Mesenchymal stem cell (in vitro differentiated cells and primary cell): ENCODE data around the gene MAP2K6.

Experiments used
- DNase-seq: peaks from one replicate; pipeline ENCODE4 v3.0.0-alpha.2; 2013
- H2AFZ ChIP-seq: one replicate; pipeline ENCODE4 v1.6.1; 2013; ENCODE audit warnings: low read depth, mild to moderate bottlenecking, control low read depth, inconsistent platforms, low read length, moderate library complexity
- H2AK5ac ChIP-seq: 2 replicates; pipeline ENCODE4 v1.6.1; 2013; ENCODE audit warnings: low read length, moderate library complexity, mild to moderate bottlenecking, inconsistent platforms; ENCODE audit not compliant: severe bottlenecking
- H2BK120ac ChIP-seq: one replicate; pipeline ENCODE4 v1.6.1; 2013; ENCODE audit warnings: low read depth, mild to moderate bottlenecking, inconsistent platforms, low read length, moderate library complexity
- H2BK12ac ChIP-seq, 2 experiments: one replicate each; pipeline ENCODE4 v1.6.1; 2013; ENCODE audit warnings: inconsistent platforms in 2 of 2, low read length in 2 of 2, mild to moderate bottlenecking in 2 of 2, moderate library complexity in 2 of 2, control low read depth in 1 of 2
- H2BK15ac ChIP-seq: one replicate; pipeline ENCODE4 v1.6.1; 2013; ENCODE audit warnings: mild to moderate bottlenecking, low read depth, inconsistent platforms; ENCODE audit not compliant: poor library complexity, severe bottlenecking
- H2BK5ac ChIP-seq: 2 replicates; pipeline ENCODE4 v1.6.1; 2013; ENCODE audit warnings: low read depth, mild to moderate bottlenecking, low read length, control low read depth, inconsistent platforms; ENCODE audit not compliant: poor library complexity, severe bottlenecking
- H3K14ac ChIP-seq, 2 experiments: one replicate each; pipeline ENCODE4 v1.6.1; 2013; ENCODE audit warnings: inconsistent platforms in 2 of 2, low read length in 2 of 2, control low read depth in 1 of 2, mild to moderate bottlenecking in 1 of 2, moderate library complexity in 1 of 2
- H3K18ac ChIP-seq, 2 experiments: one replicate each; pipeline ENCODE4 v1.6.1; 2013; ENCODE audit warnings: inconsistent platforms in 2 of 2, low read length in 2 of 2, control low read depth in 1 of 2, low read depth in 1 of 2, mild to moderate bottlenecking in 1 of 2
- H3K23ac ChIP-seq, 2 experiments: one replicate each; pipeline ENCODE4 v1.6.1; 2013; ENCODE audit warnings: inconsistent platforms in 2 of 2, low read length in 2 of 2, mild to moderate bottlenecking in 2 of 2, moderate library complexity in 2 of 2, control low read depth in 1 of 2
- H3K27ac ChIP-seq: 2 replicates; pipeline ENCODE4 v1.5.1; 2013; ENCODE audit warnings: mild to moderate bottlenecking, moderate library complexity, low read length, control low read depth, inconsistent platforms; ENCODE audit not compliant: poor library complexity, severe bottlenecking
- H3K27me3 ChIP-seq, 2 experiments: 2 replicates each; pipeline versions ENCODE4 v1.6.1 to v1.7.0; 2013; ENCODE audit warnings: low read length in 2 of 2, mild to moderate bottlenecking in 2 of 2, moderate library complexity in 2 of 2, control low read depth in 1 of 2, inconsistent platforms in 1 of 2; ENCODE audit not compliant: control insufficient read depth in 1 of 2, insufficient read depth in 1 of 2
- H3K36me3 ChIP-seq, 2 experiments: 2 replicates each; pipeline versions ENCODE4 v1.6.1 to v1.7.0; 2013; ENCODE audit warnings: low read length in 2 of 2, control low read depth in 1 of 2, inconsistent platforms in 1 of 2, low read depth in 1 of 2, mild to moderate bottlenecking in 1 of 2; ENCODE audit not compliant: insufficient read depth in 2 of 2, control insufficient read depth in 1 of 2
- H3K4ac ChIP-seq, 2 experiments: one replicate each; pipeline ENCODE4 v1.6.1; 2013; ENCODE audit warnings: inconsistent platforms in 2 of 2, low read length in 2 of 2, mild to moderate bottlenecking in 2 of 2, moderate library complexity in 2 of 2, control low read depth in 1 of 2, low read depth in 1 of 2
- H3K4me1 ChIP-seq: 2 replicates; pipeline ENCODE4 v1.6.1; 2013; ENCODE audit warnings: low read depth, low read length, control low read depth; ENCODE audit not compliant: control insufficient read depth, insufficient read depth
- H3K4me2 ChIP-seq: 2 replicates; pipeline ENCODE4 v1.6.1; 2013; ENCODE audit warnings: low read length, mild to moderate bottlenecking, inconsistent platforms; ENCODE audit not compliant: poor library complexity, severe bottlenecking
- H3K4me3 ChIP-seq, 2 experiments: 2 replicates each; pipeline versions ENCODE4 v1.5.1 to v1.7.0; 2013; ENCODE audit warnings: low read length in 2 of 2, mild to moderate bottlenecking in 2 of 2, control low read depth in 1 of 2, low read depth in 1 of 2; ENCODE audit not compliant: insufficient read depth in 1 of 2
- H3K79me1 ChIP-seq: replicated peaks from 2 replicates; pipeline ENCODE4 v1.6.1; 2013; ENCODE audit warnings: mild to moderate bottlenecking, control low read depth, low read length, inconsistent platforms; ENCODE audit not compliant: poor library complexity, severe bottlenecking
- H3K9ac ChIP-seq: 2 replicates; pipeline ENCODE4 v1.7.0; 2013; ENCODE audit warnings: mild to moderate bottlenecking, low read length, moderate library complexity
- H3K9me3 ChIP-seq: 2 replicates; pipeline ENCODE4 v1.7.0; 2013; ENCODE audit warnings: mild to moderate bottlenecking, low read length; ENCODE audit not compliant: control insufficient read depth
- H4K8ac ChIP-seq: one replicate; pipeline ENCODE4 v1.6.1; 2013; ENCODE audit warnings: inconsistent platforms, mild to moderate bottlenecking, low read length, moderate library complexity
- H4K91ac ChIP-seq: one replicate; pipeline ENCODE4 v1.6.1; 2013; ENCODE audit warnings: mild to moderate bottlenecking, low read length, inconsistent platforms
- WGBS: methylation state at CpG from one replicate; pipeline ENCODE4 v1.1.7; 2013; ENCODE audit warnings: mixed read lengths; 5-methylcytosine and 5-hydroxymethylcytosine counted together

Gene MAP2K6

GRCh38 chr17:69557339-69557738 lies 142.8 kb downstream of the MAP2K6 start:
- Histone ChIP-seq H3K4ac (no peak overlapping the region), H3K27ac (no peak overlapping the region), H2BK12ac (no peak overlapping the region), H3K27me3 (no peaks in the 10 kb centered on the region), H4K91ac (no peak overlapping the region), H3K4me2 (no peak overlapping the region), H3K79me1 (no peaks in the 10 kb centered on the region), H3K23ac (no peak overlapping the region), H2BK120ac (no peak overlapping the region), H3K9me3 (no peaks in the 10 kb centered on the region), H2BK15ac (no peak overlapping the region), H2AK5ac (no peak overlapping the region), H3K14ac (no peak overlapping the region), H2AFZ (no peak overlapping the region), H3K18ac (no peak overlapping the region), H3K36me3 (no peaks in the 10 kb centered on the region), H3K9ac (no peak overlapping the region), H3K4me3 (no peak overlapping the region), H3K4me1 (no peaks in the 10 kb centered on the region), H4K8ac (no peak overlapping the region), H2BK5ac (no peak overlapping the region)
- DNase-seq = no peak
- WGBS = 20% methylated on average over 1 of the region's 3 CpGs

GRCh38 chr17:69558796-69559195 lies 144.3 kb downstream of the MAP2K6 start:
- H3K18ac ChIP-seq = no peak overlapping the region
- H3K23ac ChIP-seq = no peak overlapping the region
- no peak overlapping the region for H4K91ac ChIP-seq
- H3K4me2 ChIP-seq = no peak overlapping the region
- no peak for DNase-seq
- no peak overlapping the region for H3K4me3 ChIP-seq
- no peaks in the 10 kb centered on the region for H3K4me1 ChIP-seq
- no peak overlapping the region for H2BK12ac ChIP-seq
- H2BK15ac ChIP-seq = no peak overlapping the region
- H4K8ac ChIP-seq = no peak overlapping the region
- H3K4ac ChIP-seq = no peak overlapping the region
- H3K36me3 ChIP-seq = no peaks in the 10 kb centered on the region
- WGBS = 87% methylated on average over 6 of the region's 6 CpGs
- H2BK5ac ChIP-seq = no peak overlapping the region
- no peak overlapping the region for H2AFZ ChIP-seq
- no peaks in the 10 kb centered on the region for H3K79me1 ChIP-seq
- no peak overlapping the region for H2AK5ac ChIP-seq
- H3K27ac ChIP-seq = no peak overlapping the region
- no peaks in the 10 kb centered on the region for H3K9me3 ChIP-seq
- H2BK120ac ChIP-seq = no peak overlapping the region
- no peak overlapping the region for H3K14ac ChIP-seq
- no peaks in the 10 kb centered on the region for H3K27me3 ChIP-seq
- no peak overlapping the region for H3K9ac ChIP-seq

- DNase-seq = peak; percentile 77
- H2BK120ac ChIP-seq = no peak overlapping the region
- no peak overlapping the region for H3K4ac ChIP-seq
- H3K9me3 ChIP-seq = no peaks in the 10 kb centered on the region
- no peak overlapping the region for H4K91ac ChIP-seq
- no peaks in the 10 kb centered on the region for H3K36me3 ChIP-seq
- H3K18ac ChIP-seq = no peak overlapping the region
- H3K23ac ChIP-seq = no peak overlapping the region
- H2AK5ac ChIP-seq = no peak overlapping the region
- H3K27me3 ChIP-seq = peaks cover 0 to 5% of the 10 kb centered on the region in 2 experiments
- no peak overlapping the region for H2AFZ ChIP-seq
- no peak overlapping the region for H3K4me3 ChIP-seq
- H4K8ac ChIP-seq = no peak overlapping the region
- no peaks in the 10 kb centered on the region for H3K4me1 ChIP-seq
- no peak overlapping the region for H2BK15ac ChIP-seq
- H2BK12ac ChIP-seq = no peak overlapping the region
- no peak overlapping the region for H2BK5ac ChIP-seq
- H3K4me2 ChIP-seq = no peak overlapping the region
- no peak overlapping the region for H3K14ac ChIP-seq
- H3K79me1 ChIP-seq = no peaks in the 10 kb centered on the region
- H3K9ac ChIP-seq = no peak overlapping the region
- 0% methylated on average over 2 of the region's 3 CpGs for WGBS
- no peak overlapping the region for H3K27ac ChIP-seq
These were observed 146.5 kb downstream of the MAP2K6 start for GRCh38 chr17:69560987-69561441.

- Histone ChIP-seq H3K4me3 (no peak overlapping the region), H3K23ac (no peak overlapping the region), H3K4ac (no peak overlapping the region), H3K9ac (no peak overlapping the region), H3K18ac (no peak overlapping the region), H4K91ac (no peak overlapping the region), H3K27ac (no peak overlapping the region), H2BK5ac (no peak overlapping the region), H4K8ac (no peak overlapping the region), H3K9me3 (no peaks in the 10 kb centered on the region), H2AFZ (no peak overlapping the region), H3K4me2 (no peak overlapping the region), H2BK12ac (no peak overlapping the region), H3K4me1 (no peaks in the 10 kb centered on the region), H2BK15ac (no peak overlapping the region), H2AK5ac (no peak overlapping the region), H3K14ac (no peak overlapping the region), H3K79me1 (no peaks in the 10 kb centered on the region), H2BK120ac (no peak overlapping the region), H3K27me3 (peaks cover 0 to 5% of the 10 kb centered on the region in 2 experiments), H3K36me3 (no peaks in the 10 kb centered on the region)
- no peak for DNase-seq
- WGBS = 100% methylated on average over 2 of the region's 3 CpGs
These were observed 147.0 kb downstream of the MAP2K6 start for GRCh38 chr17:69561462-69561861.
